HS-27A (cell line): ENCODE measurements around the gene NINJ1.

Experiments used
- DNase-seq: peaks from one replicate; pipeline ENCODE4 v3.0.0-alpha.2; 2012; ENCODE audit warnings: low read depth, missing footprints

The NINJ1 gene

GRCh38 chr9:93086447-93087224 lies 47.4 kb downstream of the NINJ1 start:
- DNase-seq, result no peak

- DNase-seq, result no peak
These were observed 48.4 kb downstream of the NINJ1 start for GRCh38 chr9:93085676-93086075.

- no peak for DNase-seq
These were observed 49.6 kb downstream of the NINJ1 start for GRCh38 chr9:93084471-93084881.

- no peak for DNase-seq
These were observed 50.2 kb downstream of the NINJ1 start for GRCh38 chr9:93083592-93084470.

GRCh38 chr9:93082841-93083411 lies 51.1 kb downstream of the NINJ1 start:
- DNase-seq, result no peak

- DNase-seq, result no peak
These were observed 52.1 kb downstream of the NINJ1 start for GRCh38 chr9:93081931-93082330.

GRCh38 chr9:93081081-93081529 lies 52.9 kb downstream of the NINJ1 start:
- no peak for DNase-seq

GRCh38 chr9:93080406-93080805 lies 53.6 kb downstream of the NINJ1 start:
- no peak for DNase-seq

GRCh38 chr9:93079371-93079770 lies 54.7 kb downstream of the NINJ1 start:
- no peak for DNase-seq

- DNase-seq, result no peak
These were observed 56.2 kb downstream of the NINJ1 start for GRCh38 chr9:93077811-93078210.

- no peak for DNase-seq
These were observed 56.7 kb downstream of the NINJ1 start for GRCh38 chr9:93077367-93077766.

- no peak for DNase-seq
These were observed 57.3 kb downstream of the NINJ1 start for GRCh38 chr9:93076792-93077128.

GRCh38 chr9:93076101-93076791 lies 57.8 kb downstream of the NINJ1 start:
- DNase-seq, result no peak

GRCh38 chr9:93072383-93072795 lies 61.7 kb downstream of the NINJ1 start:
- no peak for DNase-seq
